Thymus (tissue), 11 donors: Measurements from ENCODE around the gene ZNF337. TPM values are rescaled to one million over a fixed set of nuclear protein-coding genes. Genes with fewer than 3 reads are reported as not detected.

ENCODE experiments used
- DNase-seq, 9 donors: peaks; one replicate each; pipeline ENCODE4 v3.0.0-alpha.2; 2013; ENCODE audit warnings: low spot score in 9 of 9, low read depth in 6 of 9, missing footprints in 1 of 9
- H3K27ac ChIP-seq, 2 donors: one replicate each; pipeline ENCODE4 v1.5.1; 2013; ENCODE audit warnings: control low read depth in 1 of 2, low read depth in 1 of 2, low read length in 1 of 2, mild to moderate bottlenecking in 1 of 2, moderate library complexity in 1 of 2
- H3K27me3 ChIP-seq, 2 donors: one replicate each; pipeline ENCODE4 v1.5.1; 2013; ENCODE audit warnings: low read length in 1 of 2; ENCODE audit not compliant: control insufficient read depth in 2 of 2, insufficient read depth in 1 of 2
- H3K36me3 ChIP-seq, 2 donors: one replicate each; pipeline ENCODE4 v1.5.1; 2013; ENCODE audit warnings: low read length in 1 of 2, mild to moderate bottlenecking in 1 of 2, moderate library complexity in 1 of 2; ENCODE audit not compliant: control insufficient read depth in 2 of 2, insufficient read depth in 2 of 2
- H3K4me1 ChIP-seq, 2 donors: one replicate each; pipeline ENCODE4 v1.5.1; 2013; ENCODE audit warnings: low read length in 2 of 2; ENCODE audit not compliant: control insufficient read depth in 2 of 2, insufficient read depth in 2 of 2
- H3K4me3 ChIP-seq, 2 donors: one replicate each; pipeline ENCODE4 v1.5.1; 2013; ENCODE audit warnings: low read length in 2 of 2, control low read depth in 1 of 2, mild to moderate bottlenecking in 1 of 2
- H3K9me3 ChIP-seq, 2 donors: one replicate each; pipeline ENCODE4 v1.5.1; 2013; ENCODE audit warnings: low read length in 1 of 2, mild to moderate bottlenecking in 1 of 2; ENCODE audit not compliant: control insufficient read depth in 2 of 2, insufficient read depth in 1 of 2
- WGBS: extraction: QIAGEN DNeasy Blood & Tissue Kit; methylation state at CpG from one replicate; pipeline ENCODE4 v1.1.7; 2013; 5-methylcytosine and 5-hydroxymethylcytosine counted together
- polyA plus RNA-seq: library from polyadenylated mRNA; stranded (reverse); fragments of 200-250 nt; gene quantifications from one replicate; pipeline ENCODE4 v1.2.3, GENCODE V29; 2013
- total RNA-seq: library from RNA; stranded (reverse); fragments of 120-200 nt; gene quantifications from one replicate; pipeline ENCODE4 v1.2.4, GENCODE V29; 2013
- donor health status: healthy.

The ZNF337 gene
- total and polyA plus RNA-seq, 2 donors, result 16.9 to 35.6 TPM

- peak overlapping the region; percentile 80 to 90 for H3K4me3 ChIP-seq
- no peaks in the 10 kb centered on the region for H3K27me3 ChIP-seq
- peak overlapping the region; percentile 36 to 80 for H3K27ac ChIP-seq
- peaks cover 0 to 6% of the 10 kb centered on the region in 2 donors for H3K9me3 ChIP-seq
- DNase-seq, result peak in 1 of 9 donors; percentile 40
- H3K4me1 ChIP-seq, result peaks cover 8 to 10% of the 10 kb centered on the region in 2 donors
- WGBS, result 53% methylated on average over 17 of the region's 17 CpGs
- peaks cover 0 to 5% of the 10 kb centered on the region in 2 donors for H3K36me3 ChIP-seq
Observed at GRCh38 chr20:25624500-25624939, 72.1 kb downstream of the ZNF337 start.

Other genes with a start within 250 kb of the ZNF337 start
- gene NINL, start 111.3 kb downstream of the ZNF337 start, total RNA-seq, result 14.1 TPM
- 28.5 TPM for gene NINL, start 111.3 kb downstream of the ZNF337 start, polyA plus RNA-seq
- 3.7 TPM for gene NANP, start 72.8 kb downstream of the ZNF337 start, total RNA-seq
- 2.9 TPM for gene NANP, start 72.8 kb downstream of the ZNF337 start, polyA plus RNA-seq